CD4-positive, alpha-beta T cell treated with Interleukin-2 at 100 ng/mL for 4 hours (primary cell): ENCODE data around the gene SLC13A5.
"Not testable (repeated sequence)": the region's sequence is repeated elsewhere in the genome, so short reads cannot be mapped to it uniquely, and the experiment has no call there.

Experiments used
- DNase-seq: peaks from one replicate; pipeline ENCODE4 v3.0.0-alpha.2; 2020; ENCODE audit warnings: low spot score

The SLC13A5 gene

DNA sequence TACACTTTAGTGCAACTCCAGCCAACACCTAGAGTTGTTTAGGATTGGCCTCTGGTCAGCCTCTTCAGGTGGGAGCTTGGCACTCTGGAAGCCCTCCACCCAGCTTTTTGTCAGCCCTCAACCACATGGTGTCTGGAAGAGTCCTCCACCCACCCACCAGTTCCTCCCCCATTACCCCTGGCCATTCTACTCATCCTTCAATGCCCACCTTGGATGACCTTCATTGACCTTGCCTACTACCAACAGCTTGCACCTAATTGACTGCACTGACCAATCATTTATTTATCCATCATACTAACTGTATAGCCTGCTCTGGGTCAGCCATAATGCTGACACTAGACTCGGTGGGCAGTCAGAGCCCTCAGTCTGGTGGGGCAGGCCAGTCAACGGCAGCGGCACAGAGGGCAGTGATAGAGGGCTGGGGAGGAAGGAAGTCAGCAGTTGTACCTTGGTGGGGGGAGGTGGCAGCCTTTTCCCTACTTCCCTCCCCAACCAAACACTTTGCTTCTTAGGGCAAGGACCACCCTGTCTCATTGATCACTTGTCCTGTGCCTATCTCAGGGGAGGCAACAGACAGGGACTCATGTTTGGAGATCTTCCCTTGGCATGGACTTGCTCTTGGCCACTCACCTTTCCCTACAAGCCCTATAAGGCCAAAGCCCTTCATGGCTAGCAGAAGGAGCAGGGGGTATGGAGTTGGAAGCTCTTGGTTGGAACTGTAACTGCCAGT, 29.3 kb downstream of the SLC13A5 start:
- no peak for DNase-seq

DNA sequence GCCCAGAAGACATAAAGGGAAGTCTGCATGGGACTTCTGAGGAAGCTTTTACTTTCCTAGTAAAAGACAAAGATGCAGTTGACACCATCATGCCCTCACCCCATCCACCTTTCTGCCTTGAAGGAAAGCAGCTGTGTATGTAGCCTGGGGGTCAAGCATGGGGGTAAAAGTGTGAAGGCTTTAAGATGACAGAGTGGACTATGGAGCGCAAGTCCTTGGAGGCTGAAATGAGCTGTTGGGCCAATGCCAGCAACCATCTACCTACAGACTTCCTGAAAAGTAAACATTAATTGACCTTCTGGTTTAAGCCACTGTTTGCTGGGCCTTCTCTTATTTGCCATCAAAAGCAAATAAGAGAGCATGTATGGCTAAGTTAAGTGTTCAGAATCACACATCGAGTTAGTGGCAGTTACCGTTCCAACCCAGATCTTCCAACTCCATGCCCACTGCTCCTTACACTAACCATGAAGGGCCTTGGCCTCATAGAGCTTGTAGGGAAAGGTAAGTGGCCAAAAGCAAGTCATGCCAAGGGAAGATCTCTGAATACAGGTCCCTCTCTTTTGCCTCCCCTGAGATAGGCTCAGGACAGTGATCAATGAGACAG, 30.0 kb downstream of the SLC13A5 start:
- no peak for DNase-seq

DNA sequence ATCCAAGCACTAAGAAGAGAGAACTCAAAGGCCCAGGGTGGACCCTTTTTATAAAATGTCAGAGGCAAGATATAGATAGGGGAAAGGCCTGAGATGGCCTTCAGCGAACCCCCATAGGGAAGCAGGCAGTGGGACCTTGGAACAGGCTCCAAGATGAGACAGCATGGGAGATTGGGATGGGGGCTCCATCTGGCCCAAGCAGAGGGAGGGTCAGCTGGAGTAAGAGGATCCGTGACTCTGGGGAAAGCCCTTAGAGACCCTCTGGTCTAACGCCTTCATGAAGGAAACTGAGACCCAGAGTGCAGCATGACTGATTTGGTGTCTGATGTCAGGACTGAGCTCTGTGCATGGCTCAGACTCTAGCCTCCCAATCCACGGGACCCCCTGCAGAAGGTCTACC, 30.8 kb downstream of the SLC13A5 start:
- DNase-seq: no peak

DNA sequence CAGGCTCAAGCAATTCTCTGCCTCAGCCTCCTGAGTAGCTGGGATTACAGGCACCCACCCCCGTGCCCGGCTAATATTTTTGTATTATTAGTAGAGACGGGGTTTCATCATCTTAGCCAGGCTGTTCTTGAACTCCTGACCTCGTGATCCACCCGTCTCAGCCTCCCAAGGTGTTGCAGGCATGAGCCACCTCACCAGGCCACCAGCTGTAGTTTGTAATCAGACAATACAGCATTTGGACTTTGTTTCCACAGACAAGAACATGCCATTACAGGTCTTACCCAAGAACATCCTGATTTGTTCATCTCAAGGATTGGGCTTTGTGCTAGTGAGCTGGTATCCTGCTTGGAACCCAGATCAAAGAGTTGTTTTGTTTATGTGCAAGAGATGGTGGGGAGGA, 31.5 kb downstream of the SLC13A5 start:
- no peak for DNase-seq

DNA sequence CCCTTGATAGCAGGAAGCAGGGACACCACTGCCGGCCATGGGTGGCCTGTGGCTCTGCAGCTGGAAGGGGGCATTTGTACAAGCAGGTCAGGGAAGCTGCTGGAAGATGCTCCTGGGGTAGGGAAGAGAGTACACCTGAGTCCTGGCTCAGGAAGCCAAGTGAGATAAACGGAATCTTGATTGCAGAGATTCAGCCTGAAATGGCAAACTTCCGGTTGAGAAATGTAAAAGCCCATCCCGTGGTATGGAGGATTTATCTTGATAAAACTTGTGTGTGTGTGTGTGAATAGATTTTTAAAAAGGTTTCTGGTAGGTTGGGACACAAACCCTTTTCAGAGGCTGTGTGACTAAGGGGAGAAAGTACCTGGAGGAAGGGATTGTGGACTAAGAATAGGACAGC, 32.0 kb downstream of the SLC13A5 start:
- no peak for DNase-seq

DNA sequence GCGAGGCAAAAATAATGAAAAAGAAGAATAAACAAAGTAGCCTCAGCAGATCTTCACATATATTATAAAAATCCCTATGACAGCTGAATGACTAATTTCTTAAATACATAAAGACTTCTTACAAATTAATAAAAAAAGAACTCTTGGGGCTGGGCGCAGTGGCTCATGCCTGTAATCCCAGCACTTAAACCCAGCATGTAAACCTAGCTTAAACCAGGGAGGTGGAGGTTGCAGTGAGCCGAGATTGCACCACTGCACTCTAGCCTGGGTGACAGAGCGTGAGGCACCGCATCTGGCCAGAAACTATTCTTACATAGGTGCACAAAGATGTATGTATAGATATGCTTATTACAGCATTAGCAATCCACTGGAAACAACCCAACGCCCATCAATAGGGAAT, 33.9 kb downstream of the SLC13A5 start:
- no peak for DNase-seq

DNA sequence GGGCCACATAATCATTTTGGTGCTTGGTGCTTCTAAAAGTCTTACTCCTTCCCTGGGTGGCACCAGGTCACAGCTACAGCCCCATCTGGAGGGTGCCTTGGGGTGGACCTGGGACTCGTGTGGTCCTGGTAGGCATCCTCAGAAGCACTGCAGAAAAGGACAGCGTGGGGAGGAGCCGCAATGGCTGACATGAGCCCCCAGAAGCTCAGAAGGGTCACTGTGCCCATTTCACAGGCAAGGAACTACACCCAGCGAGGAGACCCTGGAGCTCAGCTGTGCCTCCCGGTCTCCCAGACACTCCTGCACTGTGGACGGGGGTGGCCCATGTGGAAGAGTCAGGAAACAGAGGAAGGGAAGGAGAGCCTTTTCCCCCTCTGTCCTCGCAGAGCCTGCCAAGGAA, 35.2 kb downstream of the SLC13A5 start:
- DNase-seq: no peak

DNA sequence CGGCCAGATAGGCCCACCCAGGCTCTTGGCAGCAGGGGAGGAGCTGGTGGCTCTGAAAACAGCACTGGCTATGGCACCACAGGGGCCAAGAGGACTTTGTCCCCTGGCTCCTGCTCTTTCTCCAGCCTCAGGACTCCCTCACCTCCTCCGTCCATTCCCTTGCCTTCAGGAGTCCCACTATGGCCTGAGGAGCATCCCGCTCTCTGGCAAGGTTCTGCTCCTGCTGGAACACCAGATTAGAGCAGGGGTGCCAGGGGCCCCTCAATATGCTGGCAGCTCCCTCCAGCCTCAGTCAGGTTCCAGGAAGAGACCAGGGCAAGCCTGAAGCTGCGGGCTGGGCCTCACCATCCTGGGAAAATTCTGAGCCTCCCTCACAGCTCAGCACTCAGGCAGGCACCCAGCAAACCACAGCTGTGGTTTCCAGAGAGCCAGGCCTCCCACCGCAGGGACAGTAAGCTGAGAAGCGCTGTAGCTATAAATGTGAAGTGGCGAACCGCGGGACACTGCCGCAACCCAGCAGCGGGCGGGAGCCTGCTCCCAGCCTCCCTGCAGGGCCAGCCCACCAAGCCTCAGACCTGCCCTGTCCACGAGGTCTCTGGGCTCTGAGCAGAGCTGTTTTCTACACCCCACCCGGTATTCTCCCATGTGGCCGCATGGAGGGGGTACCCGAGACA, 35.9 kb downstream of the SLC13A5 start:
- DNase-seq: no peak

DNA sequence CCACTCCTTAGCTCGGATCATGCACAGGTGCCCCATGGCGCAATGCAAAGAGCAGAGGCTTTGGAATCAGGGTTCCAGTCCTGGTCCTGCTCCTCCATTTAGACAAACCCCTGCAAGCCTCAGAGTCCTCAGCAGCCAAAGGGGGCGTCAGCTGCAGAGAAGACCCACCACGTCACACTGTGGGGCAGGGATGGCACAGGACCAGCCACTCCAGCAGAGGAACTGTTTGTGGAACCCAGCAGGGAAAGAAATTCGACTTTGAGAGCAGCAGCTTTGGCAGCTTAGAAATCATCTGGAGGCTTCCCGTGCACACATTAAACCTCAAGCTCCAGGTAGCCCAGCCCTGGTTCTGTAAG, 36.4 kb downstream of the SLC13A5 start:
- no peak for DNase-seq

DNA sequence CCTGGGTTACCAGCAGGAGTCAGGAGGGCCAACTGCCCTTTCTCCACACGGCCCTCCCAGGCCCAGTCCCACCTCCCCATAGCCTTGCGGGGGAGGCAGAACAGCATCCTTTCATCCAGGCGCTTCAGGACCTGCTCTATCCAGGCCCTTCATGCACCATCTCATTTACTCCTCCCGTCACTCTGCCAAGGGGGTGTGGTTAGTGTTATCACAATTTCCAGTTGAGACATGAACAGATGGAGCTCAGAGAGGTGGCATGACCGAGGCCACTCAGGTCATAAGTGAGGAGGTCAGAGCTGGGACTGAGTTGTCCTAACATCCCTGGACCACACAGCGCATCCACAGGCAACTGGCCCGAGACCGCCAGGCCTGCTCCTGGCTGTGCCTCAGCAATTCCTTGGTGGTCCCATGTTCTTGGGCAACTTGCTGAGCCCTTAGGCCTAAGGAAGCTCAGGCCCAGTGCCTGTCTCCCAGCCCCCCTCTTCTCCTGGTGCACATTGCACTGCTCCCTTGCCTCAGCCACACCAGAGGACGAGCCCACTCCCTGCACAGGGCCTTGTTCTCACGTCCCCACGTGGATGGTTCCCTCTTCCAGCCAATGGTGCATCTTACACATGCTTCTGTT, 37.9 kb downstream of the SLC13A5 start:
- DNase-seq: no peak

DNA sequence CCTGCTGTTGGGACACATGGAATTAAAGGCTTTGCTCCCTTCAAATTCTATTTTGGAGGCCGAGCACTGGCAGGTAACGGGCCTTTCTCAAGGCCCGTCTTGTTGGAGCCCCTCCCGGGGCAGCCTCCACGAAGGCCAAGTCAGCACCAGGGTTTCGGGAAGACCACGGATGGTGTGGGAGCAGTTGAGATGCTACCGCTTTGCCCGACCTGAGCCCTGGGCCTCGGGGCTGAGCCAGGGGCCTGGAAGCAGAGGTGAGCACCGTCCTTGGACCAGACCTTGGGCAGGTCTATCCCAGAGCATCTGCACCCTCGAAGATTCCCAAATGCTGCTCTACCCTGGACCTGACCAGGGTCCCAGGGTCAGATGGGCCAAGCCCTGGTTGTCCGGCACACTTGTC, 38.6 kb downstream of the SLC13A5 start:
- no peak for DNase-seq

DNA sequence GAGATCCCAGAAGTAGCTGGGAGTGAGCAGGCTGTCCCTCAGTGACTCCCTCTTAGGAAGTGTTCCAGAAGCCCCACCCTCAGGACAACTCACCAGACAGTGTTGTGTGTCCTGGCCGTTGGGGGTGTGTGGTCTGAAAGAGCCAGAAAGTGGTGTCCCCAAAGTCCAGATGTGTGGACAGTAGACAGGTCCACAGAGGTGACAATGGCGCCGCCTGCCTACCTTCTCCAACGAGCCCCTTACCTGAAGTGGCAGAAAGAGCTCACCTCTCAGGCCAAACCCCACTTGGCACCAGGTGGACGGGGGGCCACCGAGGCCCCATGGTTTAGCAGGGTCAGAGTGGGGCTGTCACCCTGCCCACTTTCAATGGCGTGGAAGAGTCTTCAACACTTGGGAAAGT, 41.7 kb downstream of the SLC13A5 start:
- DNase-seq: no peak

DNA sequence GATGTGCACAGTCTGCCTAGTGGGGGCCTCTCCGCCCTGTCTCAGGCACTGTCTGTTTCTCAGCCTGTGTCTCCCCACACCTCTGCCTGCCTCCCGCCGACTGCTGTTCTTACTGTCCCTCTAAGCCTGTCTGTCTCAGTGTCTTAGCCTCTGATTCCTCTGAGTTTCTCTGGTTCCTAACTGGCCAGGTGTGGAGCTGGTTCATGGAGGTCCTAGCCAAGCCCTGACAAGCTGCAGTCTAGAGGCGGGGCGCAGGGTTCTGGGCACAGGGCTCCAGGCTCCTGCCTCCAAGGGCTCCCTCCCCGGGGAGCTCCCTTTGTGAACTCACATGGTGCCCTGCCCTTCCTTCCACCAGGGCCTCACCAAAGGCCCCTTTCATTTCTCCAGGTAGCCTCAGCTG, 42.2 kb downstream of the SLC13A5 start:
- DNase-seq: no peak

DNA sequence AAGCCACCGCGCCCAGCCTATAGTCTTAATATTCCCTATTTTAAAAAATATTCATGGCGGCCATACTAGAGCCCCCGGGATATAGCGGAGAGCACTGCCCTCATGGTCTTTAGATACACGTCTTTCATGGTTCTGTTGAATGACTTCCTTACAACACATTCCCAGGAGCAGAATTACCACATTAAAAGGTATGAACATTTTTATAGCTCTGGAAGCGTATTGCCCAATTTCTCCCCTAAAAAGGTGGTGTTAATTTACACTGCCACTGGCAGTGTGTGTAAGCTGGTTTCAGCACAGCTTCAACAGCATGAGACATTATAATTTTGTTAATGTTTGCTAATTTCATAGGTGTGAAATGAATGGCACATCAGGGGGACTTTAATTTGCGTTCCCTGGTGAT, 42.6 kb downstream of the SLC13A5 start:
- no peak for DNase-seq

DNA sequence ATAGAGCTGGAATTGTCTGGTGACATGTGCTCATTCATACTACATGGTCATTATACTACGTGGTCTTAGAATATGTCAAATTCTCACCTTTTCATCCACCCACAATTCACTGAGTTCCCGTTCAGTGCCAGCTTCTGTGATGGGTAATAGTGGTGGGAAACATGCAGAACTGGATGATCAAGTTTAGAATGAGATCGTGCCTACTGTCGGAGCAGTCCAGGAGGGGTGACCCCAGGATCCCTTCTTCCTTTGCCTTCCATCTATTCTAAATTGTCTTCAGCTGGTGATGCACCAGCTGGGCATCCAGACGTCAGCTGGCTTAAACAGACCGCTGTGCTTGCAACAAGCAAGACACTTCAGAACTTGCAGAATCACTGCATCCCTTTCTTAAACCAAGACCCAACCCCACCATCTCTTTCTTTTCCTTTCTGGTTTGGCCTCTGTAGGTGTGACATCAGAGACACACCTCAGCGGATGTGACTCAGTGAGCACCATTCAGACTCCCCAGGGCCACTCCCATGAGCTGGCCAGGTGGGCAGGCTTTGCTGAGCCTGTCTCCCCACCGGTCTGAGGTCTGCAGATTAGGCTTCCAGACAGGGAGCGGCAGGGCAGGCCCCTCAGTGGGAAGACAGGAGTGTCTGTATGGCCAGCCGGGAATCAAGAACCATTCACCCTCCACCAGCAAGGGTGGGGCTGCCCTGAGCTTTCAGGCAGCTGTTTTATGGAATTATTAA, 43.5 kb downstream of the SLC13A5 start:
- DNase-seq: no peak

DNA sequence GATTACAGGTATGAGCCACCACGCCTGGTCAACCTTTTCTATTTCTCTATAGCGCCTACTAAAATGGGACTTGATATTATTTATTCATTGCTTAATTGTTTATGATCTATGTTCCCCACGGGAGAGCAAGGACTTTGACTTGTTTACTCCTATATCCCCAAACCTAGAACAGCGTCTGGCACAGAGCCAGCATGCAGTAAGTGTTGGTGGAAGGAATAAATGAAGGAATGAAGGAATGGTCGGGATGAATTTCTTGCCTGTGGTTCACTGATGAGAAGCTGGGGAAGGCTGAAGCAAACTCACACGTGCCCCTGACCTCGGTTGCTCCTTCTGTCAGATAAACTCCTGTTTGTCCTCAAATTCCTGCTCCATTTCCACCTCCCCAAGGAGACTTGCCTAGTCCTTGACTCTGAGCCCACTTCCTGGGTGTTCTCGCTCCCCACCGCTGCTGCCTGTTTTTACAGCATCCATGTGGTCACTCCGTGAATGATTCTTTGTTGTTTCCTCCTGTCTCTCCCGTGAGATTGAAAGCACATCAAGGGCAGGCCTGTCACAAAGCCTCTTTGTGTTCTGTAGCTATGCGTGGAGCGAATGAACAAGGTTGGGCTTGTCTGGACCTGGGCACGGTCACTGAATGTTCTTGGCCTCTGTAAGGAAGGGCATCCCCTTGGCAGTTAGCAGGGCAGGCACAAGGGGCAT, 44.3 kb downstream of the SLC13A5 start:
- no peak for DNase-seq

DNA sequence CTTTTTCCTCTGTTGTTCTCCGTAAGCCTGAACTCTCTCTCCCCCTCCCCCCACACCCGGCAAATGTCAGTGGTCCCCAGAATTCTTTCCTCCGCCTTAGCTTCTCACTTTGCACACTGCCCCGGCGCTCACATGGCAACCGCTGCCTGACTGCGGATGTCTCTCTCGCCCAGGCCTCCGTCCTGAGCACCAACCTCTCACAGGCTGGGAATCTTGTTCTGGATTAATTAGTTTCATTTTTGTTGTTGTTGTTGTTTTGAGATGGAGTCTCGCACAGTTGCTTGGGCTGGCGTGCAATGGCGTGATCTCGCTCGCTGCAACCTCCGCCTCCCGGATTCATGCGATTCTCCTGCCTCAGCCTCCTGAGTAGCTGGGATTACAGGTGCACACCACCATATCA, 45.0 kb downstream of the SLC13A5 start:
- DNase-seq: no peak

DNA sequence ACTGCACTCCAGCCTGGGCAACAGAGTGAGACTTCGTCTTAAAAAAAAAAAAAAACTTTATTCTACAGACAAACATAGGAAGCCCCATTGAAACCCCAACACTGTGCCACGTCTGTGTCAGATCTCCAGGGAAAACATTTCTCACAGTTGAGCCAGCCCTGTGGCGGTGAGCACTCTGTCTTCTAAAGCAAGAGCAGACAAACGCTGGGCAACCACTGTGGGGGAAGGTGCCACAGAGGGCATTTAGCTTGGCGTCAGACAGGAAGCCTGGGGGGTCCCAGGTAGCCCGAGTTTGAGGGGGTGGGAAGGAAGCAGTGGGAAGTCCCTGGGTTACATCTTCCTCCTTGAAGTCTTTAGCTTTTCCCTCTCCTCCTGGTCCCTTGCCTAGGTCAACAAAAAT, 45.7 kb downstream of the SLC13A5 start:
- DNase-seq: no peak

DNA sequence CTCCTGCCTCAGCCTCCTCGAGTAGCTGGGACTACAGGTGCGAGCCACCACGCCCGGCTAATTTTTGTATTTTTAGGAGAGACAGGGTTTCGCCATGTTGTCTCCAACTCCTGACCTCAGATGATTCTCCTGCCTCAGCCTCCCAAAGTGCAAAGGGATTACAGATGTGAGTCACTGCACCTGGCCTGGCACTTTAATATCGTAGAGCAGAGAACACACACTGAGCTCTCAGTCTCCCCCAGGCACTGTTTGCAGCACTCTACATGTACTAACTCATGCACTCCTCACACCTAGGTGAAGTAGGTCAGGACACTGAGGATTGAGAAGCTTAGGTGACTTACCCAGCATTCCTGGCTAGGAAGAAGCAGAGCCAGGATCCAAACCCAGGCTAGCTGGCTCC, 46.6 kb downstream of the SLC13A5 start:
- DNase-seq: no peak

DNA sequence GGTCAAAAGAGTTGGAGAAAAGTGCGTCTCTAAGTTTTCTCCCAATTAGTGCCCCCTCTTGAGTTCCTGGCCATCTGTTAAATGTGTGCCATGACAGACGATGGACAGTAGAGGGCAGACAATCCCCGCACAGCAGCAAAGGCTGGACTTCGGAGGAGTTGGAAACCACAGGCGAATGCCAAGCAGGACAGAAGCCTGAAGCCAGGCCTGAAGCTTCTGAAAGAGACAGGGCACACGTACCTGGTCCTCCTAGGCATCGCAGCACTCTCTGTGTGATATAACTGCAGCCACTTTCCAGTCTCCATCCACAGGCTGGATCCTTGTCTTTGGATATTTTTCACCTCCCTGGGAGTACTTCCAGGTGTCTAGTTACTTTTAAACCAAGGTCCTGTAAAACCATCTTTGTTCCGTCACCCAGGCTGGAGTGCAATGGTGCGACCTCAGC, 47.1 kb downstream of the SLC13A5 start:
- peak; percentile 51 for DNase-seq

DNA sequence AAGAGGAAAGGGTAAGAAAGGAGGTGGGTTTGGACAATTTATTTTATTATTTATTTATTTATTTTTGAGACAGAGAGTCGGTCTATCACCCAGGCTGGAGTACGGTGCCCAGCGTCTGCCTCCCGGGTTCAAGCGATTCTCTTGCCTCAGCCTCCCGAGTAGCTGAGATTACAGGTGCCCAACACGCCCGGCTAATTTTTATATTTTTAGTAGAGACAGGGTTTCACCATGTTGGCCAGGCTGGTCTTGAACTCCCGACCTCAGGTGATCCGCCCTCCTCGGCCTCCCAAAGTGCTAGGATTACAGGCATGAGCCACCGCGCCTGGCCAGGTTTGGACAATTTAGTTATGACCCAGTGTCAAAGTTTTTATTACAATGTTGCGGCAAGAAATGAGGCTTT, 50.0 kb downstream of the SLC13A5 start:
- not testable (repeated sequence) for DNase-seq

DNA sequence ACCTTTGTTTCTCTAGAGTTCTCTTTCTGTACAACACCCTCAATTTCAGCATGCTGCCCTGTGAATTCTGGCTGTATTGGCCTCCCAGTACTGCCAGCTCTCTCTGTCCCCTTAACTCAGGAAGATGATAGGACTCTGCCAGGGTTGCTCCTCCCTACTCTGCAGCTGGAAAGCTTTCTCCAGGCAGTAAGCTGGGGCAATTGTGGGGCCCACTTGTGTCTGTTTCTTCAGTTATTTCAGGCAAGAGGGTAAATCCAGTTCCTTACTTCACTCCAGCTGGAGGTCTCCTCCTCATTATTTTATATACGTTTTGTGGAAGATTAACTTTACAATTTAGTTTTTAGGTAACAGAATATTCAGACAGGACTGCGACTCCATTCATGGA, 51.7 kb downstream of the SLC13A5 start:
- DNase-seq: no peak
